HG03175 (cell line): ENCODE results near the gene UBE2D3.

ENCODE experiments used
- ATAC-seq: cut with Tn5 transposase; IDR thresholded peaks from one replicate; pipeline ENCODE4 v1.9.1; 2021; ENCODE audit warnings: mild to moderate bottlenecking, moderate library complexity; ENCODE audit not compliant: unreplicated experiment

The UBE2D3 gene

DNA sequence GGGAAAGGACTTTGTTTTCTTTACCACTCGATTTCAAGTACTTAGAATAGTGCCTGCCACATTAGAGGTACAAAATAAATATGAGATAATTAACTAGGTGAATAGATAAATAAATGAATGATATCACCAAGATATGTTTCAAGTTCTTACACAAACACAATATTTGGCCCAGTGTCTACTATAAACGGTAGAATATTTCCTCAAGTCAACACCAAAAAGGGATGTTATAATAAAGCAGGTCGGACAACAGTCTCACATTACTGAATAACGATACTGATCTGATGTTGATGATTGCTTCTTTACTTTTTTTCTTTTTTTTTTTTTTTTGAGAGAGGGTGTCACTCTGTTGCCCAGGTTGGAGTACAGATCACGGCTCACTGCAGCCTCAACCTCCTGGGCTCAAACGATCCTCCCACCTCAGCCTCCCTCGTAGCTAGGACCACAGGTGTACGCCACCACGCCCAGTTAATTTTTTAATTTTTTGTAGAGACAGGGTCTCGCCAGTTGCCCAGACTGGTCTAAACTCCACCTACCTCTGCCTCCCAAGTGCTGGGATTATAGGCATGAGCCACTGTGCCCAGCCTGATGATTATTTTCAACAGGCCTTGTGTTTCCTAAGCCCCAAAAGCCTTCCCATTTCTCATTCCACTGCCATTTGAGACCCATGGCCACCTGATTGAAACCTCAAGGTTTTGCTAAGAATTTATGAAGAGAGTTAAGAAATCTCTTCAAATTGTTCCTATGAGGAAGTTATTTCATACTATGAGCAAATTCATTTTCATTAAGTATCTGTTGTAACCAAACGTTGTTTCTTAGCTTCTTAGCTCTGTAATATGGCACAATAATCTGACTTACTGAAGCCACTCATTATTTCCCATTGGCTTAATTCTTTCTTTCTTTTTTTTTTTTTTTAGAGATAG is 68.8 kb downstream of the UBE2D3 start:
- ATAC-seq = no peak

GRCh38 chr4:102757681-102758080 is 69.7 kb downstream of the UBE2D3 start:
- no peak for ATAC-seq

GRCh38 chr4:102754044-102754443 is 73.3 kb downstream of the UBE2D3 start:
- no peak for ATAC-seq

DNA sequence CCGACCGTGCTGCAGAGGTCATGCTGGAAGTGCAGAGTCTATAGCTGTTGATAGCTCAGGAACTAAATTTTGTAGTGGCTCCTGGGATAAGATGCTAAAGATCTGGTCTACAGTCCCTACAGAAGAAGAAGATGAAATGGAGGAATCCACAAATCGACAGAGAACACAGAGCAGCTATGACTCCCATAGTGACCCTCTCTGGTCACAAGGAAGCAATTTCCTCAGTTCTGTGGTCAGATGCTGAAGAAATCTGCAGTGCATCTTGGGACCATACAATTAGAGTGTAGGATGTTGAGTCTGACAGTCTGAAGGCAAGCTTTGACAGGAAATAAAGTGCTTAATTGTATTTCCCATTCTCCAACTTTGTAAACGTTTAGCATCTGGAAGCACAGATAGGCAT is 75.4 kb downstream of the UBE2D3 start:
- ATAC-seq = no peak
